Right lobe of liver (tissue), 4 donors: ENCODE data around the gene TBC1D25.

Experiments used
- POLR2A ChIP-seq: fragments of 450-650 bp; IDR thresholded peaks from one replicate; pipeline ENCODE4 v1.6.1; 2017; ENCODE audit warnings: antibody characterized with exemption, mild to moderate bottlenecking
- TF ChIP-seq, protein P1 (sequence below), 4 donors: fragments of 200-600 bp in 3 of 4; fragments of 450-650 bp in 1 of 4; IDR thresholded peaks; one replicate each; pipeline versions ENCODE4 v1.5.1 to v1.8.0; 2016 to 2022; ENCODE audit warnings: antibody characterized with exemption in 4 of 4, mild to moderate bottlenecking in 2 of 4
- donor health status: DM: no; HTN: no; CAD: no.
- donor health status: DM: no; HTN: no; CAD: no.
- donor health status: DM: no; HTN: yes; CAD: no.

DNA sequence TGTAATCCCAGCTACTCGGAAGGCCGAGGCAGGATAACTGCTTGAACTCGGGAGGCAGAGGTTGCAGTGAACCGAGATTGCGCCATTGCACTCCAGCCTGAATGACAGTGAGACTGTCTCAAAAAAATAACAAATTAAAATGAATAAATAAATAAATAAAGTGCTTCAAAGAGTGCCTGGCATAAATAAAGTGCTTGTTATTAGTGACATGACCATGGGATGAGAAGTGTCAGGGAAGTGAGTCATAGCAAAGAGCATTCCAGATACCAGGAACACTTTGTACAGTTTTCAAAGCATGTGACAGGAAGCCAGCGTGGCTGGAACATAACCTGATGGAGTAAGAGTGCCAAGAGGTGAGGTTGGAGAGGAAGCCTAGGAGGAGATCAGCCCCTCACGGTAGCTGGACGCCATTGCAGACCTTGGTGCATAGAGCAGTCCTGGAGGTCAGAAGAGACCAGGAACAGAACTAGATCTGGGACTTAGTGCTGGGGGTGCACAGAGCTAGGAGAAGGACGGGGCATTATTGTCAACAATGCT lies 51.8 kb downstream of the TBC1D25 start:
- TF ChIP-seq, protein P1, sequence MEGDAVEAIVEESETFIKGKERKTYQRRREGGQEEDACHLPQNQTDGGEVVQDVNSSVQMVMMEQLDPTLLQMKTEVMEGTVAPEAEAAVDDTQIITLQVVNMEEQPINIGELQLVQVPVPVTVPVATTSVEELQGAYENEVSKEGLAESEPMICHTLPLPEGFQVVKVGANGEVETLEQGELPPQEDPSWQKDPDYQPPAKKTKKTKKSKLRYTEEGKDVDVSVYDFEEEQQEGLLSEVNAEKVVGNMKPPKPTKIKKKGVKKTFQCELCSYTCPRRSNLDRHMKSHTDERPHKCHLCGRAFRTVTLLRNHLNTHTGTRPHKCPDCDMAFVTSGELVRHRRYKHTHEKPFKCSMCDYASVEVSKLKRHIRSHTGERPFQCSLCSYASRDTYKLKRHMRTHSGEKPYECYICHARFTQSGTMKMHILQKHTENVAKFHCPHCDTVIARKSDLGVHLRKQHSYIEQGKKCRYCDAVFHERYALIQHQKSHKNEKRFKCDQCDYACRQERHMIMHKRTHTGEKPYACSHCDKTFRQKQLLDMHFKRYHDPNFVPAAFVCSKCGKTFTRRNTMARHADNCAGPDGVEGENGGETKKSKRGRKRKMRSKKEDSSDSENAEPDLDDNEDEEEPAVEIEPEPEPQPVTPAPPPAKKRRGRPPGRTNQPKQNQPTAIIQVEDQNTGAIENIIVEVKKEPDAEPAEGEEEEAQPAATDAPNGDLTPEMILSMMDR (IDR thresholded peaks at IDR 0.05), result peak in 1 of 4 donors; percentile 20
- peak; percentile 54 for TF ChIP-seq POLR2A
